ENCODE data around the gene RANBP3. TPM values are rescaled to one million over a fixed set of nuclear protein-coding genes. Genes with fewer than 3 reads are reported as not detected.

RANBP3 gene
- total and polyA plus RNA-seq, 2 of the 8 experiments (the other 6 are each of a cell fraction or from before 2014, with no cell fraction given), result 95.4 to 122 TPM

DNA sequence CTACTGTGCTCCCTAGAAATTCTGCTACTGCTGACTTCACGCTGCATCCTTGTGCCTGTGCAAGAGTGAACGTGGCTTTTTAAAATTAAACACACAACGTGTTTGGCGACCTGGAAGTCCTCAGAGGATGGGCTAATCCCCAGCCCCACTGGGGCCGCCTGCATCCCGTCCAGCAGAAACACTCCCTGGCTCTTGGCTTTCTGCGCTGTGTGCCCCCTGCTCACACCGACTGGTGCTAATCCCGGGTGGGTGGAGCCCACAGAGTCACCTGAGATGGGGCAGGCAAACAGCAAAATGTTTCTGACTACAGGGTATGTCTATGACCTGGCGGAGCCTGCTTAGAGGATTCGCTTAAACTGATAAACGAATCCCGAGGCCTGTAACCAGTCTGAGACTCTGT is 48.8 kb downstream of the RANBP3 start:
- H2BK5ac ChIP-seq (ENCODE audit: low read depth, low read length), result no peak overlapping the region
- no peak overlapping the region for H3K4me2 ChIP-seq (ENCODE audit: insufficient read depth in 1 of 2, low read depth in 2 of 2, low read length in 2 of 2)
- no peak overlapping the region for H3K9ac ChIP-seq (replicated peaks in 1 of 4; ENCODE audit: extremely low read depth in 1 of 4, low read depth in 3 of 4, low read length in 3 of 4)
- no peak overlapping the region for H3K4me3 ChIP-seq (ENCODE audit: extremely low read depth in 1 of 4, insufficient read depth in 2 of 4, low read depth in 3 of 4, low read length in 4 of 4)
- H4K5ac ChIP-seq (ENCODE audit: insufficient read length, low read depth, low read length), result no peak overlapping the region
- no peaks in the 10 kb centered on the region for H3K23me2 ChIP-seq (ENCODE audit: low read depth, low read length)
- H4K91ac ChIP-seq (replicated peaks; ENCODE audit: insufficient read length, low read length), result no peak overlapping the region
- H4K20me1 ChIP-seq (replicated peaks in 1 of 2; ENCODE audit: control insufficient read depth in 1 of 2, insufficient read depth in 2 of 2, low read length in 2 of 2), result peaks cover 9 to 33% of the 10 kb centered on the region in 2 experiments
- CTCF ChIA-PET (ENCODE audit: partially characterized antibody), result interaction anchor here (0.7 to 2.1 kb wide), 6 partner anchors 13 to 125 kb away, joined by 3 to 8 read pairs (median 6); no protein-coding TSS in a partner anchor
- H3K23ac ChIP-seq (ENCODE audit: insufficient read length), result no peak overlapping the region
- peak overlapping the region; percentile 11; the same call in 1 of the 2 replicates for H4K8ac ChIP-seq (ENCODE audit: extremely low read depth, insufficient read depth, low read length)
- H2AK5ac ChIP-seq (ENCODE audit: low read depth, low read length), result no peak overlapping the region
- POLR2A ChIA-PET (ENCODE audit: partially characterized antibody), result interaction anchor here (1.0 to 1.4 kb wide), 3 partner anchors 11 to 26 kb away, joined by 3 to 5 read pairs (median 3); partner anchors contain the start of gene NDUFA11
- no peaks in the 10 kb centered on the region; a peak in 1 of 7 replicates for H3K27me3 ChIP-seq (replicated peaks in 1 of 4; ENCODE audit: control insufficient read depth in 3 of 4, extremely low read depth in 1 of 4, insufficient read depth in 3 of 4, low read length in 3 of 4)
- peaks cover 0 to 2% of the 10 kb centered on the region in 2 experiments; a peak in 1 of 4 replicates for H3K79me2 ChIP-seq (ENCODE audit: control insufficient read depth in 1 of 2, insufficient read depth in 2 of 2, low read length in 2 of 2)
- FAIRE-seq (no peak), DNase-seq (ENCODE audit: low read depth in 1 of 2, low spot score in 2 of 2) (no peak)
- no peak for TF ChIP-seq RAD21 (IDR thresholded peaks at IDR 0.05 in 1 of 2, conservative IDR thresholded peaks at IDR 0.05 in 1 of 2; ENCODE audit: low read depth in 2 of 2, low read length in 2 of 2)
- no peak for TF ChIP-seq FOSL1 (IDR thresholded peaks at IDR 0.05; ENCODE audit: insufficient read depth, low read depth, low read length)
- TF ChIP-seq POLR2AphosphoS5 (IDR thresholded peaks at IDR 0.05; ENCODE audit: low read depth, low read length), result no peak
- no peak overlapping the region for H3K56ac ChIP-seq (replicated peaks; ENCODE audit: insufficient read length, low read depth, low read length)
- no peak overlapping the region for H2BK12ac ChIP-seq (ENCODE audit: low read depth, low read length)
- H3K4me1 ChIP-seq (replicated peaks in 1 of 4; ENCODE audit: control insufficient read depth in 3 of 4, insufficient read depth in 4 of 4, low read length in 3 of 4), result no peaks in the 10 kb centered on the region
- no peak overlapping the region for H3K14ac ChIP-seq (ENCODE audit: insufficient read length)
- peaks cover 2% of the 10 kb centered on the region; the same call in 1 of the 2 replicates for H3K79me1 ChIP-seq (ENCODE audit: low read depth, low read length)
- no peak overlapping the region for H2BK120ac ChIP-seq (replicated peaks; ENCODE audit: low read depth, low read length)
- H3K4ac ChIP-seq (replicated peaks; ENCODE audit: insufficient read length, low read depth, low read length), result no peak overlapping the region
- no peak overlapping the region for H3K27ac ChIP-seq (ENCODE audit: low read depth, low read length)
- H2BK20ac ChIP-seq (ENCODE audit: low read length), result no peak overlapping the region
- 87% methylated on average over 13 of the region's 13 CpGs; no CpG with 5 or more reads in 1 of the 2 experiments for WGBS, 2 experiments (ENCODE audit: extremely low coverage in 1 of 2, insufficient coverage in 1 of 2, insufficient read length in 1 of 2, insufficient replicate concordance in 2 of 2, low coverage in 1 of 2, low lambda C conversion rate in 2 of 2, missing lambda C conversion rate in 1 of 2)
- no peak overlapping the region for H2BK15ac ChIP-seq (ENCODE audit: low read length)
- H3K18ac ChIP-seq (ENCODE audit: extremely low read depth, low read length), result no peak overlapping the region
- no peaks in the 10 kb centered on the region for H3K9me3 ChIP-seq (ENCODE audit: insufficient read depth in 2 of 2, low read depth in 1 of 2, low read length in 1 of 2)
- peaks cover 21 to 47% (median 44%) of the 10 kb centered on the region in 4 experiments for H3K36me3 ChIP-seq (ENCODE audit: control insufficient read depth in 2 of 4, insufficient read depth in 4 of 4, low read length in 3 of 4)
- no peak overlapping the region for H2AFZ ChIP-seq (ENCODE audit: low read length)

Measured in H1 (cell line).